HEK293 (cell line): Measurements from ENCODE around the gene KCNMA1.

ENCODE experiments used
- BCL11B ChIP-seq: fragments of 450-650 bp; formaldehyde crosslinking; IDR thresholded peaks from 2 replicates; pipeline ENCODE4 v1.5.1; 2016; ENCODE audit warnings: low read depth, missing biosample characterization, missing genetic modification characterization
- EGR2 ChIP-seq: fragments of 450-650 bp; formaldehyde crosslinking; IDR thresholded peaks from 2 replicates; pipeline ENCODE4 v1.5.1; 2016; ENCODE audit warnings: low read depth, missing biosample characterization, missing genetic modification characterization
- GFI1B ChIP-seq: fragments of 450-650 bp; formaldehyde crosslinking; IDR thresholded peaks from 2 replicates; pipeline ENCODE4 v1.5.1; 2016; ENCODE audit warnings: missing biosample characterization, missing genetic modification characterization
- HOXA7 ChIP-seq: sonication (generic); formaldehyde crosslinking; IDR thresholded peaks from 2 replicates; pipeline ENCODE4 v1.8.1; 2022; ENCODE audit warnings: missing genetic modification reagents, borderline replicate concordance
- HOXC10 ChIP-seq: sonication (generic); formaldehyde crosslinking; IDR thresholded peaks from 2 replicates; pipeline ENCODE4 v1.8.1; 2023; ENCODE audit warnings: mild to moderate bottlenecking, missing genetic modification reagents
- KLF10 ChIP-seq: fragments of 450-650 bp; IDR thresholded peaks from 2 replicates; pipeline ENCODE4 v1.5.1; 2018; ENCODE audit warnings: missing biosample characterization, mild to moderate bottlenecking, missing genetic modification characterization
- KLF16 ChIP-seq: fragments of 450-650 bp; formaldehyde crosslinking; IDR thresholded peaks from 2 replicates; pipeline ENCODE4 v1.5.1; 2017; ENCODE audit warnings: missing biosample characterization, missing genetic modification characterization
- KLF7 ChIP-seq: fragments of 450-650 bp; formaldehyde crosslinking; IDR thresholded peaks from 2 replicates; pipeline ENCODE4 v1.5.1; 2016; ENCODE audit warnings: missing biosample characterization, missing genetic modification characterization, borderline replicate concordance
- PRDM6 ChIP-seq: fragments of 450-650 bp; formaldehyde crosslinking; IDR thresholded peaks from 2 replicates; pipeline ENCODE4 v1.5.1; 2017; ENCODE audit warnings: missing biosample characterization, missing genetic modification characterization
- SP2 ChIP-seq: fragments of 450-650 bp; formaldehyde crosslinking; IDR thresholded peaks from 2 replicates; pipeline ENCODE4 v1.5.1; 2016; ENCODE audit warnings: missing biosample characterization, missing genetic modification characterization
- YY1 ChIP-seq: fragments of 450-650 bp; formaldehyde crosslinking; IDR thresholded peaks from 2 replicates; pipeline ENCODE4 v1.5.1; 2018; ENCODE audit warnings: missing biosample characterization, missing genetic modification characterization
- ZFHX2 ChIP-seq: fragments of 450-650 bp; formaldehyde crosslinking; conservative IDR thresholded peaks from 2 replicates; pipeline ENCODE4 v1.5.1; 2016; ENCODE audit warnings: missing biosample characterization, missing genetic modification characterization
- ZFP69B ChIP-seq: fragments of 450-650 bp; formaldehyde crosslinking; IDR thresholded peaks from 2 replicates; pipeline ENCODE4 v1.5.1; 2016; ENCODE audit warnings: missing biosample characterization, missing genetic modification characterization
- ZNF19 ChIP-seq: fragments of 450-650 bp; formaldehyde crosslinking; IDR thresholded peaks from 2 replicates; pipeline ENCODE4; 2016; ENCODE audit warnings: missing biosample characterization, missing genetic modification characterization, low read depth
- ZNF274 ChIP-seq, 2 experiments: fragments of 200-500 bp in 1 of 2; fragments of 450-650 bp in 1 of 2; sonication (Bioruptor generic) in 1 of 2; formaldehyde crosslinking in 1 of 2; IDR thresholded peaks; 2 replicates each; pipeline versions ENCODE4 v1.5.1 to v1.6.1; 2014 to 2016; ENCODE audit warnings: borderline replicate concordance in 1 of 2, inconsistent platforms in 1 of 2, low read length in 1 of 2, missing biosample characterization in 1 of 2, missing genetic modification characterization in 1 of 2
- ZNF292 ChIP-seq: fragments of 450-650 bp; formaldehyde crosslinking; IDR thresholded peaks from 2 replicates; pipeline ENCODE4 v1.5.1; 2016; ENCODE audit warnings: low read depth, missing biosample characterization, missing genetic modification characterization, borderline replicate concordance
- ZNF335 ChIP-seq: fragments of 450-650 bp; formaldehyde crosslinking; conservative IDR thresholded peaks from 2 replicates; pipeline ENCODE4 v1.5.1; 2016; ENCODE audit warnings: missing biosample characterization, missing genetic modification characterization
- ZNF366 ChIP-seq: fragments of 450-650 bp; formaldehyde crosslinking; conservative IDR thresholded peaks from 2 replicates; pipeline ENCODE4 v1.5.1; 2016; ENCODE audit warnings: missing biosample characterization, missing genetic modification characterization
- ZNF433 ChIP-seq: fragments of 450-650 bp; formaldehyde crosslinking; IDR thresholded peaks from 2 replicates; pipeline ENCODE4 v1.5.1; 2016; ENCODE audit warnings: missing biosample characterization, missing genetic modification characterization, low read depth
- ZNF558 ChIP-seq: fragments of 450-650 bp; formaldehyde crosslinking; IDR thresholded peaks from 2 replicates; pipeline ENCODE4 v1.5.1; 2016; ENCODE audit warnings: missing biosample characterization, missing genetic modification characterization
- ZNF623 ChIP-seq: fragments of 450-650 bp; formaldehyde crosslinking; IDR thresholded peaks from 2 replicates; pipeline ENCODE4 v1.5.1; 2016; ENCODE audit warnings: missing biosample characterization, missing genetic modification characterization
- ZNF660 ChIP-seq: fragments of 450-650 bp; IDR thresholded peaks from 2 replicates; pipeline ENCODE4 v1.5.1; 2018; ENCODE audit warnings: missing biosample characterization, mild to moderate bottlenecking, missing genetic modification characterization
- ZNF670 ChIP-seq: fragments of 450-650 bp; formaldehyde crosslinking; IDR thresholded peaks from 2 replicates; pipeline ENCODE4 v1.5.1; 2016; ENCODE audit warnings: missing biosample characterization, missing genetic modification characterization, low read depth
- ZNF692 ChIP-seq: fragments of 450-650 bp; formaldehyde crosslinking; IDR thresholded peaks from 2 replicates; pipeline ENCODE4 v1.5.1; 2016; ENCODE audit warnings: missing biosample characterization, missing genetic modification characterization
- ZNF701 ChIP-seq: fragments of 450-650 bp; formaldehyde crosslinking; IDR thresholded peaks from 2 replicates; pipeline ENCODE4 v1.5.1; 2016; ENCODE audit warnings: missing biosample characterization, missing genetic modification characterization
- ZNF785 ChIP-seq: fragments of 450-650 bp; formaldehyde crosslinking; IDR thresholded peaks from 2 replicates; pipeline ENCODE4 v1.5.1; 2016; ENCODE audit warnings: missing biosample characterization, missing genetic modification characterization
- ZNF791 ChIP-seq: fragments of 450-650 bp; formaldehyde crosslinking; IDR thresholded peaks from 2 replicates; pipeline ENCODE4 v1.5.1; 2016; ENCODE audit warnings: missing biosample characterization, missing genetic modification characterization
- ZSCAN16 ChIP-seq: fragments of 450-650 bp; formaldehyde crosslinking; IDR thresholded peaks from 2 replicates; pipeline ENCODE4 v1.5.1; 2016; ENCODE audit warnings: missing biosample characterization, missing genetic modification characterization
- ZSCAN23 ChIP-seq: fragments of 450-650 bp; formaldehyde crosslinking; IDR thresholded peaks from 2 replicates; pipeline ENCODE4 v1.5.1; 2016; ENCODE audit warnings: missing biosample characterization, missing genetic modification characterization
- ZSCAN30 ChIP-seq: fragments of 450-650 bp; IDR thresholded peaks from 2 replicates; pipeline ENCODE4 v1.5.1; 2018; ENCODE audit warnings: missing biosample characterization, mild to moderate bottlenecking, missing genetic modification characterization, moderate library complexity
- TF ChIP-seq, protein P1 (sequence below): fragments of 450-650 bp; formaldehyde crosslinking; IDR thresholded peaks from 2 replicates; pipeline ENCODE4 v1.5.1; 2016; ENCODE audit warnings: missing biosample characterization, missing genetic modification characterization
- TF ChIP-seq, protein P2 (sequence below): fragments of 450-650 bp; formaldehyde crosslinking; IDR thresholded peaks from 2 replicates; pipeline ENCODE4 v1.5.1; 2016; ENCODE audit warnings: missing biosample characterization, missing genetic modification characterization
- TF ChIP-seq, protein P3 (sequence below): fragments of 450-650 bp; formaldehyde crosslinking; IDR thresholded peaks from 2 replicates; pipeline ENCODE4 v1.5.1; 2016; ENCODE audit warnings: missing biosample characterization, missing genetic modification characterization, low read depth

KCNMA1 gene

DNA sequence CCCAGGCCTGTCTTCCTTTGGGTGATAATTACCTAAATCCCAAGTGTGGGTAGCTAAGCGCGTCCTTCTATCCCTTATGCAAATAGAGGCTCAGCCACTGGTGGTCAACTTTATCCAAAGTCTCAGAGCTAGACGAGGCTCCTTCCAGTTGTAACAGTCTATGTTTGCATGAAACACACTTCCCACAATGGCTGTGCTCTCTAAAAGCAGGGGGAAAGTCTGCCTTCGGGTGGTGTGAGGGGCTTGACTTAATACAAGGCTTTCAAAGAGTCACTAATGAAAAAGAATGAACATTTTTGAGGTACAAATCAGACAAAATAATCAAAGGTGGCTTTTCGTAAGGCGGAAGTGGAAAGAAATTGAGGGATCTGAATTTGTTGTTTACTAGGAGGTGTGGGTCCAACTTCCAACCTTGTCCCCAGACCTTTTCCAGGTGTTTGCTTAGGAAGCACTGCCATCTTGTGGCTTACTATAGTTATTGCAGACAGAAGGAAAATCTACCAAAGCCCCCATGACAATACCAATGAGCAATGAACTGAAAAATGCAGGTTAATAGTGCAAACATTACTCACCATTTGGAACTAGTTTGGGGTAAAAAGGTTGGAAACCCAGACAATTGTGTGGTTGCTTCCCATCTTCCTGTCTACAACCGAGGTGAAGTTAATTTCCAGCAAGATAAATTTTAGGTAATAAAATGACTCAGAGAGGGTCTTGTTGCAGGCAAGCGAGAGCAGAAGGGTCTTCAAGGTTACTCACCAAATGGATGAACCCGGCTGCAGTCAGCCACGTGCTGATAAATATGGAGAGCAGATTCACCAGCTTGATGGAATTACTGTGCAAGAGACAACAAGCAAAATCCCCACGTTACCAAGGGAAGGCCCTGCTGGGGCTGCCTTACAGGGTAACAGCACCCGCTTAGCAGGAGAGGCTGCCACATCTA is 525.7 kb downstream of the KCNMA1 start (continued):
- TF ChIP-seq ZNF785 (tag by site-specific recombination) (no peak), YY1 (tag by site-specific recombination) (no peak), ZSCAN30 (no peak), ZNF558 (tag by site-specific recombination) (no peak), ZSCAN23 (tag by site-specific recombination) (no peak), ZNF292 (no peak), ZNF335 (tag by site-specific recombination) (no peak), ZNF623 (no peak), KLF10 (tag by site-specific recombination) (no peak), ZSCAN16 (tag by site-specific recombination) (no peak), ZNF660 (tag by site-specific recombination) (peak; percentile 84), ZNF692 (peak; percentile 64), HOXC10 (CRISPR knock-in tag) (no peak), SP2 (tag by site-specific recombination) (no peak), ZNF701 (tag by site-specific recombination) (no peak), GFI1B (tag by site-specific recombination) (no peak), ZNF19 (tag by site-specific recombination) (no peak), KLF16 (tag by site-specific recombination) (no peak), ZNF791 (tag by site-specific recombination) (no peak), ZNF670 (tag by site-specific recombination) (no peak), KLF7 (no peak), BCL11B (tag by site-specific recombination) (no peak), ZNF274 (IDR thresholded peaks at IDR 0.05; ENCODE audit: low read length) (no peak), ZNF274 (tag by site-specific recombination; IDR thresholded peaks at IDR 0.05; ENCODE audit: borderline replicate concordance) (no peak), HOXA7 (CRISPR knock-in tag) (no peak), PRDM6 (tag by site-specific recombination) (no peak), ZNF366 (no peak), EGR2 (tag by site-specific recombination) (no peak), ZFHX2 (tag by site-specific recombination) (no peak), ZNF433 (tag by site-specific recombination) (no peak), ZFP69B (tag by site-specific recombination) (peak; percentile 55; the same call in 1 of the 2 replicates)
- TF ChIP-seq, protein P1, sequence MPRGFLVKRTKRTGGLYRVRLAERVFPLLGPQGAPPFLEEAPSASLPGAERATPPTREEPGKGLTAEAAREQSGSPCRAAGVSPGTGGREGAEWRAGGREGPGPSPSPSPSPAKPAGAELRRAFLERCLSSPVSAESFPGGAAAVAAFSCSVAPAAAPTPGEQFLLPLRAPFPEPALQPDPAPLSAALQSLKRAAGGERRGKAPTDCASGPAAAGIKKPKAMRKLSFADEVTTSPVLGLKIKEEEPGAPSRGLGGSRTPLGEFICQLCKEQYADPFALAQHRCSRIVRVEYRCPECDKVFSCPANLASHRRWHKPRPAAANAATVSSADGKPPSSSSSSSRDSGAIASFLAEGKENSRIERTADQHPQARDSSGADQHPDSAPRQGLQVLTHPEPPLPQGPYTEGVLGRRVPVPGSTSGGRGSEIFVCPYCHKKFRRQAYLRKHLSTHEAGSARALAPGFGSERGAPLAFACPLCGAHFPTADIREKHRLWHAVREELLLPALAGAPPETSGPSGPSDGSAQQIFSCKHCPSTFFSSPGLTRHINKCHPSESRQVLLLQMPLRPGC = no peak
- TF ChIP-seq, protein P2, sequence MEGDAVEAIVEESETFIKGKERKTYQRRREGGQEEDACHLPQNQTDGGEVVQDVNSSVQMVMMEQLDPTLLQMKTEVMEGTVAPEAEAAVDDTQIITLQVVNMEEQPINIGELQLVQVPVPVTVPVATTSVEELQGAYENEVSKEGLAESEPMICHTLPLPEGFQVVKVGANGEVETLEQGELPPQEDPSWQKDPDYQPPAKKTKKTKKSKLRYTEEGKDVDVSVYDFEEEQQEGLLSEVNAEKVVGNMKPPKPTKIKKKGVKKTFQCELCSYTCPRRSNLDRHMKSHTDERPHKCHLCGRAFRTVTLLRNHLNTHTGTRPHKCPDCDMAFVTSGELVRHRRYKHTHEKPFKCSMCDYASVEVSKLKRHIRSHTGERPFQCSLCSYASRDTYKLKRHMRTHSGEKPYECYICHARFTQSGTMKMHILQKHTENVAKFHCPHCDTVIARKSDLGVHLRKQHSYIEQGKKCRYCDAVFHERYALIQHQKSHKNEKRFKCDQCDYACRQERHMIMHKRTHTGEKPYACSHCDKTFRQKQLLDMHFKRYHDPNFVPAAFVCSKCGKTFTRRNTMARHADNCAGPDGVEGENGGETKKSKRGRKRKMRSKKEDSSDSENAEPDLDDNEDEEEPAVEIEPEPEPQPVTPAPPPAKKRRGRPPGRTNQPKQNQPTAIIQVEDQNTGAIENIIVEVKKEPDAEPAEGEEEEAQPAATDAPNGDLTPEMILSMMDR (tag by site-specific recombination) = peak; percentile 62
- TF ChIP-seq, protein P3, sequence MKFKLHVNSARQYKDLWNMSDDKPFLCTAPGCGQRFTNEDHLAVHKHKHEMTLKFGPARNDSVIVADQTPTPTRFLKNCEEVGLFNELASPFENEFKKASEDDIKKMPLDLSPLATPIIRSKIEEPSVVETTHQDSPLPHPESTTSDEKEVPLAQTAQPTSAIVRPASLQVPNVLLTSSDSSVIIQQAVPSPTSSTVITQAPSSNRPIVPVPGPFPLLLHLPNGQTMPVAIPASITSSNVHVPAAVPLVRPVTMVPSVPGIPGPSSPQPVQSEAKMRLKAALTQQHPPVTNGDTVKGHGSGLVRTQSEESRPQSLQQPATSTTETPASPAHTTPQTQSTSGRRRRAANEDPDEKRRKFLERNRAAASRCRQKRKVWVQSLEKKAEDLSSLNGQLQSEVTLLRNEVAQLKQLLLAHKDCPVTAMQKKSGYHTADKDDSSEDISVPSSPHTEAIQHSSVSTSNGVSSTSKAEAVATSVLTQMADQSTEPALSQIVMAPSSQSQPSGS = no peak
